Stimulated activated naive CD8-positive, alpha-beta T cell treated with anti-CD3 and anti-CD28 coated beads, Interleukin-15, Interleukin-2, amounts not matched to agents 100 U/mL and 50 U/mL, for 24 hours (primary cell): ENCODE results near the gene PLSCR1.
A peak's percentile ranks its signal among the peaks of the same experiment; 100 is the strongest.
"Not testable (repeated sequence)": the region's sequence is repeated elsewhere in the genome, so short reads cannot be mapped to it uniquely, and the experiment has no call there.

Source experiments
- ATAC-seq: fragments of 150-1000 bp; cut with Tn5 transposase; one replicate; pipeline ENCODE4 v1.10.0; 2021
- DNase-seq: peaks from one replicate; pipeline ENCODE4 v3.0.0; 2021

The PLSCR1 gene

GRCh38 chr3:146550070-146550615 is 5.7 kb upstream of the PLSCR1 start:
- DNase-seq, result no peak
- ATAC-seq, result no peak

GRCh38 chr3:146547235-146547835 is 2.9 kb upstream of the PLSCR1 start:
- ATAC-seq (no peak), DNase-seq (no peak)

GRCh38 chr3:146546366-146546965 is 2.1 kb upstream of the PLSCR1 start:
- no peak for ATAC-seq
- no peak for DNase-seq

- ATAC-seq (no peak), DNase-seq (no peak)
Observed at GRCh38 chr3:146544929-146545528, 622 bp upstream of the PLSCR1 start.

GRCh38 chr3:146543461-146544001 is 876 bp downstream of the PLSCR1 start:
- no peak for DNase-seq
- ATAC-seq, result peak; percentile 1

- no peak for DNase-seq
- ATAC-seq, result no peak
Observed at GRCh38 chr3:146542978-146543377, 1.4 kb downstream of the PLSCR1 start.

GRCh38 chr3:146542179-146542578 is 2.2 kb downstream of the PLSCR1 start:
- no peak for DNase-seq
- ATAC-seq, result no peak

- no peak for DNase-seq
- ATAC-seq, result no peak
Observed at GRCh38 chr3:146540978-146541377, 3.4 kb downstream of the PLSCR1 start.

- DNase-seq, result no peak
- ATAC-seq, result no peak
Observed at GRCh38 chr3:146540236-146540635, 4.2 kb downstream of the PLSCR1 start.

- ATAC-seq, result no peak
- no peak for DNase-seq
Observed at GRCh38 chr3:146539315-146539714, 5.1 kb downstream of the PLSCR1 start.

GRCh38 chr3:146537603-146538002 is 6.8 kb downstream of the PLSCR1 start:
- DNase-seq (no peak), ATAC-seq (no peak)

GRCh38 chr3:146536681-146537080 is 7.7 kb downstream of the PLSCR1 start:
- no peak for DNase-seq
- no peak for ATAC-seq

GRCh38 chr3:146532406-146532805 is 12.0 kb downstream of the PLSCR1 start:
- ATAC-seq, result no peak
- no peak for DNase-seq

GRCh38 chr3:146530609-146531008 is 13.8 kb downstream of the PLSCR1 start:
- DNase-seq, result no peak
- no peak for ATAC-seq

GRCh38 chr3:146529021-146529420 is 15.4 kb downstream of the PLSCR1 start:
- ATAC-seq, result no peak
- no peak for DNase-seq

- ATAC-seq, result no peak
Observed at GRCh38 chr3:146524961-146525360, 19.4 kb downstream of the PLSCR1 start.

GRCh38 chr3:146523531-146523930 is 20.9 kb downstream of the PLSCR1 start:
- no peak for ATAC-seq

More at GRCh38 chr3:146524961-146525360, 19.4 kb downstream of the PLSCR1 start:
- DNase-seq, result no peak

GRCh38 chr3:146522174-146523158 is 21.9 kb downstream of the PLSCR1 start:
- not testable (repeated sequence) for DNase-seq, ATAC-seq

More at GRCh38 chr3:146523531-146523930, 20.9 kb downstream of the PLSCR1 start:
- DNase-seq, result no peak

- no peak for DNase-seq
Observed at GRCh38 chr3:146521394-146521793, 23.0 kb downstream of the PLSCR1 start.

GRCh38 chr3:146519810-146520209 is 24.6 kb downstream of the PLSCR1 start:
- ATAC-seq (peak; percentile 83), DNase-seq (no peak)

More at GRCh38 chr3:146521394-146521793, 23.0 kb downstream of the PLSCR1 start:
- no peak for ATAC-seq

- DNase-seq (no peak), ATAC-seq (no peak)
Observed at GRCh38 chr3:146517684-146518435, 26.5 kb downstream of the PLSCR1 start.
